Renal cortex interstitium (tissue), 11 donors: ENCODE measurements around the gene ZNF598. TPM values are rescaled to one million over a fixed set of nuclear protein-coding genes. Genes with fewer than 3 reads are reported as not detected.

Source experiments
- DNase-seq, 11 donors: peaks; one replicate each; pipeline ENCODE4 v3.0.0-alpha.2; 2013; ENCODE audit warnings: low read depth in 9 of 11, low spot score in 4 of 11; ENCODE audit errors: extremely low read depth in 1 of 11
- polyA plus RNA-seq, 3 donors: library from polyadenylated mRNA; unstranded; fragments of 120-200 nt; gene quantifications; one replicate each; pipeline ENCODE4 v1.2.1, GENCODE V29; 2013; ENCODE audit not compliant: insufficient read length in 3 of 3

The ZNF598 gene
- polyA plus RNA-seq, 3 donors: 16.6 to 28.6 (median 27.3) TPM

DNA sequence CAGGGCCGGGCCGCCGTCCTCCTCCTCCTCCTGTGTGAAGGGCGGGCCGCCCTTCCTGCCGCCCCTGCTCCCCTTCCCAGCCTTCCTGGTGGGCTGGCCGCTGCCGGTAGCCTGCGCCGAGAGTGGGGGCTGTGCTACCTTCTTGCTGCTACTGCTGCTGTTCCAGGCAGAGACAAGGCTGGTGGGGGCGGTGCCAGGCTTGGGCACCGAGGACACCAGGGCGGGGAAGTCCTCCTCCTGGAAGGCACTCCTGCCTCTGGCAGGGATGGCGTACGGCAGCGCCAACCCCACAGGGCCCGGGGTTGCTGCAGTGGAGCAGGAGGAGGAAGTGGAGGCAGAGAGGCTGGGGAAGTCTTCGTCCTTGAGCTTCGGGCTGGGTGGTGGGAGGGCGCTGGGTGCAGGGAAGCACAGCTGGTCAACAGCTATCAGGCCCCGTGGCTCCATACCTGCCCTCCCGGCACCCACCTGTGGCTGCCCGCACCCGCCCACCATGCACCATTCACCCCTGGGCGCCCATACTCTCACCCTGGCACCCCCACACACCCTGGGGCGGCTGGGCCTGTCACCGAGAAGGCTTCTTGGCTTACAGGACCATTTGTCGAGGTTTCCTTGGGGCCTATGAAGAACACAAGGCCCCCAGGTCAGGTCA lies 9.6 kb downstream of the ZNF598 start:
- no peak for DNase-seq

GRCh38 chr16:1998852-1999801 lies 10.5 kb downstream of the ZNF598 start:
- no peak for DNase-seq

- no peak for DNase-seq
Measured at GRCh38 chr16:1998360-1998835, 11.2 kb downstream of the ZNF598 start.

DNA sequence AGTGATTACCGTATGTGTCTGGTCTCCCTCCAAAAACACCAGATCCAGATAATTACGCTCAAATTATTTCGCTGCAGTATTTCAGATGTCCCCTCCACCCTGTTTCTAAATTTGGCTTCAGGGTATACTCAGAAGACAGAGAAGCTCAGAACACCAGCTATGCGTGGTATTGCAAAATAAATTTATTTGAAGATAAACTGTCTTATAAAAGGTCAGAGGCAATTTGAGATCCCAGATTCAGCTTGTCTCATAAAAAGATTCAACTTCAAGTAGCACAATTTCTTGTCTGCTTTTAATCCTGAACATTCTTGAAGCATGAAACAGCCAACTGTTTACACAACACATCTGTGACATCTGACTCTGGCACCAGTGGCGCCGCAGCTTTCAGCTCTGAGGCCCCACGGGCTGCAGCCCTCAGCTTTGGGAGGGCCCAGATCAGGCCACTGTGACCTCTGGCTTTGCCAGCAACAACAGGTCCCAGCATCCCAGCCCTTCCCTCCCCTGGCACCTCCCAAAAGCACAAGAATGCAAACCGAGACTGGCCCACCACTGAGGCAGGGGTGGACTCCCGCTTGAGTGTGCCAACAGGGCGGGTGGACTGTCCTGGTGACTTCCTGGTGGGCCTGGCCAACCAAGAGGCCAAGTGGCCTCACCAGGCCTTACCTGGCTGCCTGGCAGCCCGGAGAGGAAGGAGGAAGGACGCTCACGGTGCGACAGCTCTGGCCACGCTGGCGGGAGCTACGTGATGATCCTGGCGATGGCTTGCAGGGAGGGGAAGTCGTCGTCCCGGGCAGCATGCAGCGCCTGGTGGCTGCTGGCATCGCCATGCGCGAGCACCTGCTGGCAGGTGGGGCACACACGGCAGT lies 11.9 kb downstream of the ZNF598 start:
- no peak for DNase-seq

DNA sequence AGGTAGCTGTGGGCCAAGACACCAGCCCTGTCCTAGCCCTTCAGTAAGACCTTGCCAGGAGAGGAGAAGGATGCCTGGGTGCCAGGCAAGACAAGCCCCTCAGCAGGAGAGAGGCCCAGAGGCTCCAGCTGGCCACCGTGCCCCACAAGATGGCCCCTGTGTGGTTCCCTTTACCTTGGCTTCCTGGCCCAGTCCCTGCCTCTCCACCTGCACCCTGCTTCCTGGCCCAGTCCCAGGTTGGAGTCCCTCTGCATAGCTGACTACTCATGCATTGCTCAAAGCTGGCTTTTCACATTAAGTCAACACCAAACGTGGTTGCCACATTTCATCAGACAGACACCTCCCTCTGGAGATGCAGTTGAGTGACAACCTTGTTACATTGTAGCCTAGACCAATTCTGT lies 15.9 kb downstream of the ZNF598 start:
- DNase-seq: no peak

- no peak for DNase-seq
Measured at GRCh38 chr16:1992704-1993317, 16.8 kb downstream of the ZNF598 start.

DNA sequence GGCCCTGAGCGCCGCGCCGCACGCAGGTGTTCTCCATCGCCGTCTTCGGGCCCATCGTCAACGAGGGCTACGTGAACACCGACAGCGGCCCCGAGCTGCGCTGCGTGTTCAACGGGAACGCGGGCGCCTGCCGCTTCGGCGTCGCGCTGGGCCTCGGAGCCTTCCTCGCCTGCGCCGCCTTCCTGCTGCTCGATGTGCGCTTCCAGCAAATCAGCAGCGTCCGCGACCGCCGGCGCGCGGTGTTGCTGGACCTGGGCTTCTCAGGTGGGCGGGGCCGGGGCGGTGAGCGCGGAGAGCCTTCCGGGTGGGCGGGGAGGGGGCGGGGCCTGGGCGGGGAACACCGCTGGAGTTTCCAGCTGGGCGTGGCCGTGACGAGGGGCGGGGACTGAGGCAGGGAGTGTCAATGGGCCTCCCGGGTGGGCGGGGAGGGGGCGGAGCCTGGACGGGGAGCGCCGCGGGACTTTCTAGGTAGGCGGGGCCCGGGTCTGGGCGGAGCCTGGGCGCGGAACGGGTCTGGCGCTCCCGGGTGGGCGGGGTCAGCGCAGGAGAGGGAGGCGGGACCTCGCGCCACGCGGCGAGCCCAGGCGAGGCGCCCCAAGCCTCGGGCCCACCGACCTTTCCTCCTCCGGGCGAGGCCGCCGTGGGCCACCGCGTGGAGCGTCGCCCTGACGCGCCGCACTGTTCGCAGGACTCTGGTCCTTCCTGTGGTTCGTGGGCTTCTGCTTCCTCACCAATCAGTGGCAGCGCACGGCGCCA lies 17.5 kb downstream of the ZNF598 start:
- DNase-seq: peak in 10 of 11 donors; percentile 69 to 84 (median 79)

GRCh38 chr16:1991588-1991947 lies 18.1 kb downstream of the ZNF598 start:
- DNase-seq: no peak

GRCh38 chr16:1991135-1991551 lies 18.5 kb downstream of the ZNF598 start:
- DNase-seq: no peak

- no peak for DNase-seq
Measured at GRCh38 chr16:1990351-1991134, 19.1 kb downstream of the ZNF598 start.

DNA sequence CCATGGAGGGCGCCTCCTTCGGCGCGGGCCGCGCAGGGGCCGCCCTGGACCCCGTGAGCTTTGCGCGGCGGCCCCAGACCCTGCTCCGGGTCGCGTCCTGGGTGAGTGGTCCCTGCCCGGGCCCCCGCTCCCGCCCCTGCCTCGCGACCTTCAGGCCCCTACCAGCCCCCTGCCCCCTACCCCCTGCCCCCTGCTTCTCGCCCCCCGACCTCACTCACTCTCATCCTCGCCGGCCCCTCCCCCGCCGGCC lies 19.6 kb downstream of the ZNF598 start:
- DNase-seq: no peak

GRCh38 chr16:1989209-1990100 lies 20.2 kb downstream of the ZNF598 start, which contains the start of gene SYNGR3:
SYNGR3 (plus strand) TSS chr16:1989970; CDS start chr16:1990103, 133 bp downstream.
- DNase-seq: no peak

DNA sequence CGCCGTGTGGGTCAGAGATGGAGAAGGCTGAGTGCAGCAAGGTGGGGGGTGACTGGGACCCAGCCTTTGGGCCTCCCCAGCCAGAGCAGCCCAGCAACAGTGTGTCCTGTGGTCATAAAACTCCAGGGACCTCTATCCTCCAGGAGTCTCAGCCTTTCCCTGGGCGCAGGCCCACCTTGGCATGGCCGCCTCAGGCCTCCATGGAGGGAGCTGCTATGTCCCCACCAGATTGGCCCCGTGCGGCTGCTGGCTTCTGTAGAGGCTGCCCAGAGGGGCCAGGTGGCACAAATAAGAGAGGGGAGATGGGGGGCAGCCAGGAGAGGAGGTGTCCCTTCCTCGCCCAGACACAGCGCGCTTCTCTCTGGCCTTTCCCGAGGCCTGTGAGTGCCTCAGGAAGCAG lies 22.4 kb downstream of the ZNF598 start:
- DNase-seq: no peak

GRCh38 chr16:1985466-1986150 lies 24.0 kb downstream of the ZNF598 start:
- DNase-seq: no peak

- no peak for DNase-seq
Measured at GRCh38 chr16:1984347-1985225, 25.0 kb downstream of the ZNF598 start.
